Measurements from ENCODE around the gene PCGF2.

GRCh38 chr17:38710604-38710962, 37.6 kb downstream of the PCGF2 start:
- no peak for TF ChIP-seq POLR2A (IDR thresholded peaks at IDR 0.05; ENCODE audit: low read depth, low read length)
- TF ChIP-seq POLR2AphosphoS5 (IDR thresholded peaks at IDR 0.05; ENCODE audit: low read depth, low read length): no peak
- no peak for TF ChIP-seq SPI1 (IDR thresholded peaks at IDR 0.05; ENCODE audit: low read depth, low read length)
- no peak for TF ChIP-seq TAF1 (IDR thresholded peaks at IDR 0.05; ENCODE audit: low read depth, low read length)
- TF ChIP-seq PAX5 (IDR thresholded peaks at IDR 0.05; ENCODE audit: insufficient read depth, low read length, severe bottlenecking): no peak
- TF ChIP-seq POU2F2 (IDR thresholded peaks at IDR 0.05; ENCODE audit: low read depth, low read length): no peak

Data from GM12891 (cell line).